Stimulated activated CD8-positive, alpha-beta memory T cell treated with anti-CD3 and anti-CD28 coated beads, Interleukin-15, amount 100 ng/mL, for 4 hours (primary cell): Measurements from ENCODE around the gene FGD2.
"Not testable (repeated sequence)": the region's sequence is repeated elsewhere in the genome, so short reads cannot be mapped to it uniquely, and the experiment has no call there.

ENCODE experiments used
- DNase-seq, 2 donors: peaks; one replicate each; pipeline ENCODE4 v3.0.0-alpha.2; 2020; ENCODE audit warnings: low read depth in 2 of 2

Gene FGD2

DNA sequence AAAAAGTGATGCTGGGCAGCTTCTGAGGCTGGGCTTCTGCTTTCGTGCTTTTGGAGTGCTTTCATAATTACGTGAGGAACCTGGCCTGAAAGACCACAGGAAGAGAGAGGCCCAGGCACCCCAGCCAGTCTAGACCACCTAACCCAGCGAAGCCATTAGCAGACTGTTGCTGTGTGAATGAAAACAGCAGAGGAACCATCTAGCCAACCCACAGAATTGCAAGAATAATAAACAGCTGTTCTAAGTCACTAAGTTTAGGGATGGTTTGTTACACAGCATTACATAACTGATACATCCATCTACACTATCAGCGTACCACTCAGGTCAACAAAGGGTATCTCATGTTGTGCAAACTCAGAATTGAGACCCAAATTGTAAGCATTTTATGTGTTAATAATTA, 34.5 kb downstream of the FGD2 start:
- no peak for DNase-seq

DNA sequence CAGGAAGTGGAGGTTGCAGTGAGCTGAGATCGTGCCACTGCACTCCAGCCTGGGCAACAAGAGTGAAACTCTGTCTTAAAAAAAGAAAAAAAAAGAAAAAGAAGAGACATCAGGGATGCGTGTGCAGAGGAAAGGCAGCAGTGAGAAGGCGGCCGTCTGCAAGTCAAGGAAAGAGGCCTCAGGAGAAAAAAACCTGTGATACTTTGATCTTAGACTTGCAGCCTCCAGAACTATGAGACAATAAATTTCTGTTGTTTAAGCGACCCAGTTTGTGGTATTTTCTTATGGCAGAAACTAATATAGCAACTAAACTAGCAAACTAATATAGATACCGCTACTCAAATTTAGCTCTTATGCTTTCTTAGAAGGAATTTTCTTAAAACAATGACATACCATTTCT, 36.1 kb downstream of the FGD2 start:
- no peak for DNase-seq

GRCh38 chr6:37042150-37042549, 36.7 kb downstream of the FGD2 start:
- DNase-seq = no peak

- DNase-seq = not testable (repeated sequence)
Observed at GRCh38 chr6:37043091-37043490, 37.6 kb downstream of the FGD2 start.

GRCh38 chr6:37047346-37047688, 41.9 kb downstream of the FGD2 start:
- no peak for DNase-seq

DNA sequence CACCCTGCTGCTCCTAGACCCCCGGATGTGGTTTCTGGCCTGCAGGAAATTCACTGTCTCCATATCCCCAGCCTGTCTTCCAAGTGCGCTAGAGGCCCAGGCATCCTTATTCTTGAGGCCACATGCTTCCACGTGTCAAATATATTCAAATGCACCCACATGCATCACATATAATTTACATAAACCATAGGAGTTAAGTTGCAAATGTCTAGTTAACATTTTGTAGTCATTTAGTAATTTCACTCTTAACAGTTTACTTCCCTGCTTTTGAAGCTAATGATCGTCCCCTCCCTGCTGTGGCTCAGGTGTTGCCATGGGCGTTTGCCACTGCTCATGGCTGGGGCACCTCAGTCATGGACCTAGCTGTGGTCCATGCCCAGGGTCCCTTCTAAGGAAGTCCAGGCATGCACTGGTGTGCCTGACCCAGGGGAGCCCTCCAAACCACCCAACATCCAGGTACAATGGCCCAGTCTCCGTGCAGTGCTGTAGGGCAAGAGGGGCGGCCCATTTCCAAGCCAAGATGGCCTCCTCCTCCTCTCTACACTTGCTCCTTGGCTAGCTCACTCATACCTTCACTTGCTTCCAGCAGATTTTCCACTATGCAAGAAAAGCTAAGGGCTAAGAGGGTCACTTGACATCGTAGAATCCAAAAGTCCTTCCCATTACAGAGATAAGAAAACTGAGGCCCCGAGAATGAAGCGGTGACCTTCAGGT, 42.4 kb downstream of the FGD2 start:
- no peak for DNase-seq

DNA sequence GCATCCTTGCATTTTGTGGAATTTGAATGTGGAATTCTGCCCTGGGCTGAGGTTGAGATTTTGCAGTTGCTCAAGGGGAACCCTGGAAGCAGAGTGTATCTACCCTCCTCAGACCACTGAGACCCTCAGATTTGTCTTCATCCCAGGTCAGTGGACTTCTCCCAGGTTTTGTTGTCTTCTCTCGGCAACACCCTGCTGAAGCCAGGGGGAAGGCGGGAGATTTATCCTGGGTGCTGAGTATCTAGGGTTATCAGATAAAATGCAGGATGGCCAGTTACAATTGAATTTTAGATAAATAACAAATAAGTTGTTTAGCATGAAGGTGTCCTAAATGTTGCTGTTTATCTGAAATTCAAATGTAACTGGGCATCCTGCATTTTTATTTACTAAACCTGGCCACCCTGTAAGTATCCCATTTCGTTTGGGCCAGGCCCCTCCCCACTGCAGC, 43.0 kb downstream of the FGD2 start:
- DNase-seq = no peak

DNA sequence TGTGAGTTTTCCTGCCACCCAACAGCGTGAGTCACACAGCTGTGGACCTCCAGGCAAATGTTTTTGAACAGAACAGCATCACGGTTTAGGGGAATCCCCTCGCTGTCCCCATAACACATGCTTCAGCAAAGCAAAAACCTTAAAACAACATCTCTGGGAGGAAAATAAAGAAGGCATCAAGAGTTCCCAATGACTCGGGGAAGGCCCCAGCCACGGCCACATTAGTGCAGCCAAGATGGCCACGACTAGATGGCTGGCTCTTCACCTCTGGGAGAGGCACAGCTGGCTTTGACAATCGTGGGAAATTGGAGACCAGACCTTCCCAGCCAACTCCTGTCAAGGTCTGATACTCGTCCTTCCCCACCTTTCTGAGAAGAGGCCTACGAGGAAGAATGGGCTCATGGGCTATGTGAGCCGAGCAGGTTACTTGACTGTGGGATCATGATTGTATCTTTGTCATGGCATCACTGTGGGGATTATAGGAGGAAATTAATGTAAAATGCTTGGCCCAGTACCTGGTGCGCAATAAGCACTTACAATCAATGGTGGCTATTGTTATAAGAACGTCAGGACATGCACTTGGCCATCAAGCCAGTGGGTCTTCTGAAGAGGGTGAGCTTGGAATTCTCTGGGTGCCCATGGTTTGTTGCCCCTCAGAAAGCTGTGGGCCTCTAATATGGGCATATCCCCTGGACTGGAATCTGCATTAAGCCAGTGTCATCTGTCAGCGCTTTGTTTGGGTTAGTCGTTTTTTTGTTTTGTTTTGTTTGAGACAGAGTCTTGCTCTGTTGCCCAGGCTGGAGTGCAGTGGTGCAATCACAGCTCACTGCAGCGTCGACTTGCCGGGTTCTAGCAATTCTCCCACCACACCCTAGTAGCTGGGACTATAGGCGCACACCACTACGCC, 43.6 kb downstream of the FGD2 start:
- DNase-seq = peak; percentile 61 to 68

- no peak for DNase-seq
Observed at GRCh38 chr6:37049758-37050044, 44.2 kb downstream of the FGD2 start.

DNA sequence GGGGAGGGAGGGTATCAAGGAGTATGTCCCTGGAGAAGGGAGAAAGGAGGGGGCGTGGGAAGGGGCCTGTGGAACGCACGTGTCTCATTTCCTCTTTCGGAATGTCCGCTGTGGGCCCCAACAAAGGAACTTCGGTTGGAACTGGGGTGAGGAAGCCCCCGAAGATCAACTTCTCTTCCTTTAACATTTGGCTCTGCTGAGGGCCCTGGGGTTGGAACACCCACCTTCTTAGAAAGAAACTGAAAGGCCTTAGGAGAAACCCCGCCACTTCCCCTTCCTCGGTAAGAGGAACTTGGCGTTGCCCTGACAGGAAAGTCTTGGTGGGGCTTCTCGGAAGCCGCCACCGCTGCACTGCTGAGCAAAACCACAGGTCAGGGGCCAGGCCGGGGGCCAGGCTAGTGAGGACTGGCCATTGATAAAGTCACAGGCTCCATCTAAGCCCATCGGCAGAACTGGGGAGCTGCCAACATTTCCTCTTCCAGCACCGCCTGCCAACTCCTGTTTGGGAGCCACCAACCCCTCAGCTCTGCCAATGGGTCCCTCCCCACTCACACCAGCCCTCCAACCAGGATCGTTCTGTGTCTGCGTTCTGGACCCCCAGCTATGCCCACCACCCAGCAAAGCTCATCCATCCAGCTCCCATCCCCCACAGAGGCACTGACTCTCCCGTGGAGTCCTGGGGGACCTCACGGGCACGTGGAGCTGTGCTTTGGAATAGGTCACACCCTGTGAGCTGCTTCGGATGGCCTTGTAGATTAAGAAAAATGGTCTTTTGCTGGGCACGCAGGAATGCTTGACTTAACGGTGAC, 44.8 kb downstream of the FGD2 start:
- DNase-seq = peak; percentile 49 to 55

GRCh38 chr6:37050854-37051137, 45.3 kb downstream of the FGD2 start:
- no peak for DNase-seq

GRCh38 chr6:37051138-37052026, 45.9 kb downstream of the FGD2 start:
- DNase-seq = peak; percentile 77 to 80

DNA sequence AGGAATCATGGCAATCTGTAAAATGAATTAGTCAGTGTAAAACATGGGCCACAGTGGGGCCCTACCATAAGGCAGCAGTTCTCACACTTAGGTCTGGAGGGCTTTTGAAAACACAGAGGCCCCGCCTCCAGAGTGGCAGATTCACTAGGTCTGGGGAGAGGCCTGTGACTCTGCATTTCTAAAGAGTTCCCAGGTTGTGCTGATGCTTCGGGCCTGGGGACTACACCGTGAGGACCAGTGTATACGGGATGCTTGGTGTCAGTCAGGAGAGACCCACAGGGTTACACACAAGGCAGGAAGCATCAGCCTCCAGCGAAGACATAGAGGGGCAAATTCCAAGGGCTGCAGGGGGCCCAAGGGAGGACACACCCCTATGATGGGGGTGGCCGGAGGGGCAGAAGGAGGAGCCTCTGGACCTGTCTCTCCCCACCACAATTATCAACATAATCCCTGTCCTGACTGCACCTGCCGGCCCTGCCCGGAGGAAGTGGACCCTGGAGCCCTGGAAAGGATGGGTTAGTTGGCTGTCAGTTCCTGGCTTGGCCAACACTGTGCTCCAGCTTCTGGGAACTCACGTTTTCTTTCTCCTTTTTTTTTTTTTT, 46.7 kb downstream of the FGD2 start:
- no peak for DNase-seq

DNA sequence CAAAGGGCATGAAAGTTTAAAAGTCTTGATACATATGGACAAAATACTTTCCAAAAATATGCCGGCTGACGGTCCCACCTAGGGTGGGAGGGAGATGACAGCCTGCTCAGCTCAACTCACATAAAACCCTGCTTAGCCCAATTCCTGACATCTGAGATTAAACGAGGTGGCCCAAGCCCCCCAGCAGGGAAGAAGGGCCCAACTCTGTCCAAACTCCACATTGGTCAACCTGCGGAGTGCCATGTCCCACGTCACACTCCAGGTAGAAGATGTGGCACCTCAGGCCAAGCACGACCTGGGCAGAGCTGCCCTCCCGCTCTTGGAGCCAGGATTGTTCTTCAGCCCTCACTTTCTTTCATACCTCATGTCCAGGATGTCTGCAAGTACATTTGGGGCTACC, 48.2 kb downstream of the FGD2 start:
- DNase-seq = no peak

DNA sequence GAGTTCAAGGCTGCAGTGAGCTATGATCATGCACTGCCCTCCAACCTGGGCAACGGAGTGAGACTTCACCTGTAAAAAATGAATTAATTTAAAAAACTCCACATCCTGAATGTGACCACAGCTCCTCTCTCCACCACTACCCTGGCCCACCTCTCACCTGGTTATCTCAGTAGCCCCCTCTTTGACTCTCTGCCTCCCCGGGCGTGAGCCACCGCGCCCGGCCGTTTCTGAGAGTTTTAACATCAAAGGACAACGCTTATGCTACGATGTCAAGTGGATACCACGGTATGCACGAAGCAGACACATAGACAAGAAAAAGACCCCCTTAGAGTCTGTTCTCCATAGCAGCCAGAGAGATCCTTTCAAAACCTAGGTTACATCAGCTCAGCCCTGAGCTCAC, 48.7 kb downstream of the FGD2 start:
- no peak for DNase-seq

GRCh38 chr6:37054580-37054979, 49.1 kb downstream of the FGD2 start:
- DNase-seq = no peak

DNA sequence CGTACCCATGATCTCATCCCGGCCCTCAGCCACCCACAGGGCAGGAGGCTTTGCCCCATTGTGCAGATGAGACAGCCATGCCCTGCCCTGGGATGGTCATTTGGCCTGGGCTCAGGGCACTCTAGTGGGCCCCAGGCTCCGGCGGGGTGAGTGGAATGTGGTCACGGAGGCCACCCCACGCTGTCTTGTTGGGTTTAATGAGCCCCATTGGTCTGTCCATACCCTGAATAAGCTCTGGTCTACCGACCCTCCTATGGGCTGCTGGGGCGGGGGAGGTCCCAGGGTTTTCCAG, 50.6 kb downstream of the FGD2 start:
- DNase-seq = no peak

DNA sequence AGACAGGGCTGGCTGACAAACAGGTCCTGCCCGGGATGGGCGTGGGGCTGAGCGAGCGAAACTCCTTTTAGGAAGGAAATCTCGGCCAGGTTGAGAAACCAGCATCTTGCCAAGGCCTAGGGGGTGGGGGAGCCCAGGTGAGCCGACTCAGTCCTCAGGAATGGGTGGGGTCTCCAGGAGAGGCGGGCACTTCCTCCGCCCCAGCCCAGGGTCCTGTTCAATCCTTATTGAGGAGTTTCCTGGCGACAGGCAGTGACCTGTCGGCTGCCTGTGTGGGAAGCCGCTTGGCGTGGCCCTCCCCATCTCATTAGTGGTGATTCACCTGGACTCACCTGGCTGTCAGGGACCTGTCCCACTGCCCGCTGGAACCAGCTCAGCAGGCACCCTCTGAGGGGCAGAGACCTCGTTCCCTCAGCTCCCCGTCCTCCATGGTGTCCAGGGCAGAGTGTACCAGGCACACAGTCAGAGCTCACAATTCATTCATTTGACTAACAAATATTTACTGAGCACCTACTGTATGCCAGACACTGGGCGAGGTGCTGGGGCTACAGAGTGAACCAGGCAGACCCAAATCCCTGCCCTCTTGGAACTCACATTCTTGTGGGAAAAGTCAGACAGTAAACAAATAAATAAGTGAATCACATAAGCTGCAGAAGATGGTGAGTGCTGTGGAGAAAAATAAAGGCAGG, 51.1 kb downstream of the FGD2 start:
- no peak for DNase-seq

DNA sequence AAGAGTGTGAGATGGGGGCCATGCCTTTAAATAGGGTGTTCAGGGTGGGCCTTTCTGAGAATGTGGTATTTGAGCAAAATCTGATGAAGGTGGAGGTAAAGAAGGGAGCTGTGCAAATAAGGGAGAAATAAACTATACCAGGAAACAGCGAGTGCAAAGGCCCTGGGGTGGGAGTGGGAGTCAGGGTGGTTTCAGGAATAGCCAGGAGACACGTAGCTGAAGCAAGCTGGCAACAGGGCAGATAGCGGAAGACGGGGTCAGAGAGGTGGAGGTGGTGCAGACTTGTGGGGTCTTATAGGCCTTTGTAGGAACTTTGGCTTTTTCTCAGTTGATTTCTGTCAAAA, 51.6 kb downstream of the FGD2 start:
- DNase-seq = no peak

GRCh38 chr6:37057678-37058077, 52.2 kb downstream of the FGD2 start:
- DNase-seq = no peak

- DNase-seq = no peak
Observed at GRCh38 chr6:37058084-37058586, 52.7 kb downstream of the FGD2 start.
